Astrocyte (in vitro differentiated cells and primary cell): ENCODE results near the gene SLC5A3. TPM values are rescaled to one million over a fixed set of nuclear protein-coding genes. Genes with fewer than 3 reads are reported as not detected.

Source experiments
- DNase-seq: peaks from one replicate; pipeline ENCODE4 v3.0.0-alpha.2; 2010; ENCODE audit warnings: low read depth
- FAIRE-seq: peaks from 2 replicates; lab custom pipeline; 2011; peaks lifted over from hg19 to GRCh38; lab: Jason Lieb, UNC
- H2AFZ ChIP-seq: 2 replicates; pipeline ENCODE4 v1.6.0; 2012; ENCODE audit warnings: low read depth, low read length, inconsistent platforms
- H3K27ac ChIP-seq: 2 replicates; pipeline ENCODE4 v1.5.1; 2011; ENCODE audit warnings: low read depth, low read length, inconsistent platforms
- H3K27me3 ChIP-seq: 2 replicates; pipeline ENCODE4 v1.6.0; 2011; ENCODE audit warnings: low read length, inconsistent platforms; ENCODE audit not compliant: insufficient read depth
- H3K36me3 ChIP-seq: 2 replicates; pipeline ENCODE4 v1.5.1; 2011; ENCODE audit warnings: low read length, inconsistent platforms; ENCODE audit not compliant: insufficient read depth
- H3K4me1 ChIP-seq: 2 replicates; pipeline ENCODE4 v1.5.1; 2011; ENCODE audit warnings: low read length, inconsistent platforms; ENCODE audit not compliant: insufficient read depth
- H3K4me2 ChIP-seq: 2 replicates; pipeline ENCODE4 v1.6.0; 2012; ENCODE audit warnings: low read length, inconsistent platforms
- H3K4me3 ChIP-seq: 2 replicates; pipeline ENCODE4 v1.5.1; 2011; ENCODE audit warnings: low read depth, mild to moderate bottlenecking, low read length, inconsistent platforms; ENCODE audit not compliant: insufficient read depth
- H3K79me2 ChIP-seq: 2 replicates; pipeline ENCODE4 v1.6.0; 2012; ENCODE audit warnings: mild to moderate bottlenecking, low read length, inconsistent platforms; ENCODE audit not compliant: insufficient read depth
- H3K9ac ChIP-seq: 2 replicates; pipeline ENCODE4 v1.6.0; 2012; ENCODE audit warnings: mild to moderate bottlenecking, low read length, inconsistent platforms
- H3K9me3 ChIP-seq: 2 replicates; pipeline ENCODE4 v1.5.1; 2012; ENCODE audit warnings: low read depth, mild to moderate bottlenecking, low read length, inconsistent platforms; ENCODE audit not compliant: insufficient read depth
- H4K20me1 ChIP-seq: 2 replicates; pipeline ENCODE4 v1.6.0; 2012; ENCODE audit warnings: low read length, inconsistent platforms; ENCODE audit not compliant: insufficient read depth
- H3K27ac Mint-ChIP-seq: one replicate; pipeline ENCODE4 v1.8.0; 2021; ENCODE audit warnings: mild to moderate bottlenecking, mixed read lengths; ENCODE audit not compliant: unreplicated experiment
- H3K27me3 Mint-ChIP-seq: one replicate; pipeline ENCODE4 v1.8.0; 2021; ENCODE audit warnings: low read depth, mixed read lengths; ENCODE audit not compliant: unreplicated experiment
- H3K36me3 Mint-ChIP-seq: one replicate; pipeline ENCODE4 v1.8.0; 2021; ENCODE audit warnings: low read depth, mixed read lengths; ENCODE audit not compliant: unreplicated experiment
- H3K4me1 Mint-ChIP-seq: one replicate; pipeline ENCODE4 v1.8.0; 2021; ENCODE audit warnings: low read depth, mixed read lengths; ENCODE audit not compliant: unreplicated experiment
- H3K4me3 Mint-ChIP-seq: one replicate; pipeline ENCODE4 v1.8.0; 2021; ENCODE audit warnings: mild to moderate bottlenecking, moderate library complexity, mixed read lengths; ENCODE audit not compliant: unreplicated experiment
- H3K9me3 Mint-ChIP-seq: one replicate; pipeline ENCODE4 v1.8.0; 2021; ENCODE audit warnings: mild to moderate bottlenecking, mixed read lengths; ENCODE audit not compliant: unreplicated experiment
- EZH2 ChIP-seq: IDR thresholded peaks from 2 replicates; pipeline ENCODE4 v1.6.1; 2012; ENCODE audit warnings: mild to moderate bottlenecking, low read length, inconsistent platforms; ENCODE audit not compliant: insufficient read depth
- total RNA-seq: library from RNA; stranded (reverse); gene quantifications from 2 replicates; pipeline ENCODE4 v1.2.1, GENCODE V29; 2021
- TF ChIP-seq, protein P1 (sequence below): IDR thresholded peaks from 2 replicates; pipeline ENCODE4 v1.5.1; 2011; ENCODE audit warnings: low read depth, mild to moderate bottlenecking, inconsistent platforms, low read length, moderate library complexity; ENCODE audit not compliant: insufficient read depth

Gene SLC5A3
- total RNA-seq, 1 donor from 2014 or later: 22.1 TPM

DNA sequence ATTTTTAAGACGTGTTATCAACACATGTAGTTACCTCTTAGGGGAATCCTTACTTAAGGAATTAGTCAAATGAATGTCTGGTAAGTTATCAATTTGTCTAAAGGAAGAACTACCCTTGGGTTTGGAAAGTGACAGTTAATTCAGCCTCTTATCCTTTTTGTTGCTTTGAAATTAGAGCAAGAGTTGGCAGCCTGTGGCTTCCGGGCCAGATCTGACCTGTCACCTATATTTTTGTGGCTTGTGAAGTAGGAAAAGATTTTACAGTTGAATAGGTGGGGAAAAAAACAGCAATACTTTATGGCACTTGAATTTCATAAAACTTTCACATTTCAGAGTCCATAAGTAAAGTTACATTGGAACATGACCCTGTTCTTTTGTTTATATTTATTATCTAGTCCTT is 5.5 kb downstream of the SLC5A3 start:
- peaks cover 82% of the 10 kb centered on the region for H3K79me2 ChIP-seq
- H3K9ac ChIP-seq: no peak overlapping the region
- no peak overlapping the region for H3K4me3 Mint-ChIP-seq
- TF ChIP-seq, protein P1, sequence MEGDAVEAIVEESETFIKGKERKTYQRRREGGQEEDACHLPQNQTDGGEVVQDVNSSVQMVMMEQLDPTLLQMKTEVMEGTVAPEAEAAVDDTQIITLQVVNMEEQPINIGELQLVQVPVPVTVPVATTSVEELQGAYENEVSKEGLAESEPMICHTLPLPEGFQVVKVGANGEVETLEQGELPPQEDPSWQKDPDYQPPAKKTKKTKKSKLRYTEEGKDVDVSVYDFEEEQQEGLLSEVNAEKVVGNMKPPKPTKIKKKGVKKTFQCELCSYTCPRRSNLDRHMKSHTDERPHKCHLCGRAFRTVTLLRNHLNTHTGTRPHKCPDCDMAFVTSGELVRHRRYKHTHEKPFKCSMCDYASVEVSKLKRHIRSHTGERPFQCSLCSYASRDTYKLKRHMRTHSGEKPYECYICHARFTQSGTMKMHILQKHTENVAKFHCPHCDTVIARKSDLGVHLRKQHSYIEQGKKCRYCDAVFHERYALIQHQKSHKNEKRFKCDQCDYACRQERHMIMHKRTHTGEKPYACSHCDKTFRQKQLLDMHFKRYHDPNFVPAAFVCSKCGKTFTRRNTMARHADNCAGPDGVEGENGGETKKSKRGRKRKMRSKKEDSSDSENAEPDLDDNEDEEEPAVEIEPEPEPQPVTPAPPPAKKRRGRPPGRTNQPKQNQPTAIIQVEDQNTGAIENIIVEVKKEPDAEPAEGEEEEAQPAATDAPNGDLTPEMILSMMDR: no peak
- TF ChIP-seq EZH2: no peak
- H3K36me3 ChIP-seq: peaks cover 4% of the 10 kb centered on the region
- no peaks in the 10 kb centered on the region for H3K27me3 Mint-ChIP-seq
- H3K4me1 Mint-ChIP-seq: peaks cover 58% of the 10 kb centered on the region
- no peaks in the 10 kb centered on the region for H3K9me3 ChIP-seq
- peaks cover 13% of the 10 kb centered on the region for H3K4me1 ChIP-seq
- H3K27ac ChIP-seq: no peak overlapping the region
- peaks cover 68% of the 10 kb centered on the region for H4K20me1 ChIP-seq
- no peak for FAIRE-seq
- H3K4me3 ChIP-seq: no peak overlapping the region
- H3K4me2 ChIP-seq: no peak overlapping the region
- no peaks in the 10 kb centered on the region for H3K9me3 Mint-ChIP-seq
- H3K27me3 ChIP-seq: no peaks in the 10 kb centered on the region
- H2AFZ ChIP-seq: no peak overlapping the region
- DNase-seq: no peak
- H3K27ac Mint-ChIP-seq: no peak overlapping the region
- H3K36me3 Mint-ChIP-seq: peaks cover 13% of the 10 kb centered on the region

DNA sequence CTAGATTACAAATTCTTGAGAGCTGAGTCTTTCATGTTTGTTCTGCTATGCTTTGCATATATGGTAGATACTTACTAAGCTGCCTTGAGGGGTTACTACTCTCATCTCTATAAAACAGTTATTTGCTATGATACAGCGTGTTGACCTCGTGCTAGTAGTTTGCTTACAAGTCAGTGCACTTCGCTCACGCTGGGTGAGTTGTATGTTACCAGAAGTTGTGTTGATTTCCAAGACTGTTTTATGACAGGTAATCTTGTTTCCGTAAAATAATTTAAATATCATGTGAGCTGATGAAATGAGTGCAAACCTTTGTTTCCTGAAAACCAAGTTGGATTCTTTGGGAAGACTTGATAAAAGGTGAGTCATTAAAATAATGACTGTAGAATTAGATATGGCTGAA is 7.3 kb downstream of the SLC5A3 start:
- TF ChIP-seq EZH2: no peak
- TF ChIP-seq, protein P1: no peak
- peaks cover 8% of the 10 kb centered on the region for H3K4me1 ChIP-seq
- peaks cover 13% of the 10 kb centered on the region for H3K36me3 Mint-ChIP-seq
- H3K27me3 Mint-ChIP-seq: no peaks in the 10 kb centered on the region
- no peak overlapping the region for H3K4me3 ChIP-seq
- FAIRE-seq (no peak), DNase-seq (no peak)
- no peak overlapping the region for H3K27ac Mint-ChIP-seq
- H3K36me3 ChIP-seq: peaks cover 4% of the 10 kb centered on the region
- peaks cover 81% of the 10 kb centered on the region for H3K79me2 ChIP-seq
- peaks cover 48% of the 10 kb centered on the region for H3K4me1 Mint-ChIP-seq
- H3K9me3 ChIP-seq: no peaks in the 10 kb centered on the region
- no peaks in the 10 kb centered on the region for H3K9me3 Mint-ChIP-seq
- no peak overlapping the region for H3K4me2 ChIP-seq
- no peak overlapping the region for H3K27ac ChIP-seq
- no peak overlapping the region for H2AFZ ChIP-seq
- H3K4me3 Mint-ChIP-seq: no peak overlapping the region
- H3K9ac ChIP-seq: no peak overlapping the region
- no peaks in the 10 kb centered on the region for H3K27me3 ChIP-seq
- H4K20me1 ChIP-seq: peaks cover 65% of the 10 kb centered on the region

DNA sequence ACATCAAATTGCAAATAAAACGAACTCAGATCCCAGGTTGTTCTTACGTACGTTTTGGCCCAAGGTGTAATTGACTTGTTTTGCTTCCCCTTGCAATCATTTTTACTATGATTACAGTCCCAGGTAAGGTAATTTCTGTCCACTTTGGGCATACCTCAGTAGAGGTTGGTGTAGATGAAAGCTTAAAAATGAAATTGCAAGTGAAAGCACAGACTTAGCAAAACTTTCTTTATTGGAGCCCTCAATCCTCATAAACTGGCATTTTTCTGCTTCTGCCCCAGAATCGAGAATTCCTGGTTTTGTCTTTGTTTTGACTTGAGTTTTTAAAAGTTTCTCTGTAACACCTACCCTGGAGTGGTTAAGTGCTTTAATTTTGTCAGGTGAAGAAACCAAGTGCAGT is 9.4 kb downstream of the SLC5A3 start:
- H3K4me1 Mint-ChIP-seq: peaks cover 33% of the 10 kb centered on the region
- no peak overlapping the region for H3K4me2 ChIP-seq
- no peaks in the 10 kb centered on the region for H3K9me3 Mint-ChIP-seq
- H3K36me3 ChIP-seq: peaks cover 4% of the 10 kb centered on the region
- no peak for FAIRE-seq
- H3K4me3 ChIP-seq: no peak overlapping the region
- H3K27ac ChIP-seq: no peak overlapping the region
- H3K4me3 Mint-ChIP-seq: no peak overlapping the region
- H3K27me3 Mint-ChIP-seq: no peaks in the 10 kb centered on the region
- peaks cover 4% of the 10 kb centered on the region for H3K4me1 ChIP-seq
- H3K9ac ChIP-seq: no peak overlapping the region
- no peaks in the 10 kb centered on the region for H3K9me3 ChIP-seq
- H3K36me3 Mint-ChIP-seq: peaks cover 13% of the 10 kb centered on the region
- no peak for DNase-seq
- H4K20me1 ChIP-seq: peaks cover 72% of the 10 kb centered on the region
- H3K79me2 ChIP-seq: peaks cover 82% of the 10 kb centered on the region
- H3K27me3 ChIP-seq: no peaks in the 10 kb centered on the region
- TF ChIP-seq EZH2: no peak
- TF ChIP-seq, protein P1: no peak
- no peak overlapping the region for H2AFZ ChIP-seq
- no peak overlapping the region for H3K27ac Mint-ChIP-seq
